Stromal cell of bone marrow (primary cell): ENCODE measurements around the gene CHKA.

Experiments used
- DNase-seq: peaks from one replicate; pipeline ENCODE4 v3.0.0-alpha.2; 2012; ENCODE audit warnings: low read depth

The CHKA gene

GRCh38 chr11:68071281-68072048 is 49.7 kb downstream of the CHKA start:
- no peak for DNase-seq

- no peak for DNase-seq
Measured at GRCh38 chr11:68067991-68068390, 53.2 kb downstream of the CHKA start.

- no peak for DNase-seq
Measured at GRCh38 chr11:68066742-68067141, 54.4 kb downstream of the CHKA start.

GRCh38 chr11:68065841-68066240 is 55.3 kb downstream of the CHKA start:
- DNase-seq: no peak

DNA sequence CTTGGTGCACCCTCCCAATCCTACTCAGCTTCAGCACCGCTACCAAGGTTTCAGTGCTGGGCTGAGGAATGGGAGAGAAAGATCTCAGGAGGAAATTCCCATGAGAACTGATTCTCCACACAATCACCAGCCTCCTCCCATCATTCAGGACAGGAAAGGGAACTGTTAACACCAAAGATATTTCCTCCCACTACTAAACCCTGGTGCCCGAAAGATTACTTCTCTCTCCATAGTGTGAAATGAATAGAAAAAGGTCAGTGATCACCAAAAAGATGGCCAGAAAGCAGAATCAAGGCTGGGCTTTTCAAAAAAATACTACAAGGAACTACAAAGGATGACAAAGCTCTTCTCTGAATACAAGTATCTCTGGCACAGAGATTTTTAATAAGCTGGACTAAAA is 56.3 kb downstream of the CHKA start:
- DNase-seq: no peak

GRCh38 chr11:68061508-68061907 is 59.7 kb downstream of the CHKA start:
- no peak for DNase-seq

- DNase-seq: no peak
Measured at GRCh38 chr11:68057807-68058206, 63.4 kb downstream of the CHKA start.

DNA sequence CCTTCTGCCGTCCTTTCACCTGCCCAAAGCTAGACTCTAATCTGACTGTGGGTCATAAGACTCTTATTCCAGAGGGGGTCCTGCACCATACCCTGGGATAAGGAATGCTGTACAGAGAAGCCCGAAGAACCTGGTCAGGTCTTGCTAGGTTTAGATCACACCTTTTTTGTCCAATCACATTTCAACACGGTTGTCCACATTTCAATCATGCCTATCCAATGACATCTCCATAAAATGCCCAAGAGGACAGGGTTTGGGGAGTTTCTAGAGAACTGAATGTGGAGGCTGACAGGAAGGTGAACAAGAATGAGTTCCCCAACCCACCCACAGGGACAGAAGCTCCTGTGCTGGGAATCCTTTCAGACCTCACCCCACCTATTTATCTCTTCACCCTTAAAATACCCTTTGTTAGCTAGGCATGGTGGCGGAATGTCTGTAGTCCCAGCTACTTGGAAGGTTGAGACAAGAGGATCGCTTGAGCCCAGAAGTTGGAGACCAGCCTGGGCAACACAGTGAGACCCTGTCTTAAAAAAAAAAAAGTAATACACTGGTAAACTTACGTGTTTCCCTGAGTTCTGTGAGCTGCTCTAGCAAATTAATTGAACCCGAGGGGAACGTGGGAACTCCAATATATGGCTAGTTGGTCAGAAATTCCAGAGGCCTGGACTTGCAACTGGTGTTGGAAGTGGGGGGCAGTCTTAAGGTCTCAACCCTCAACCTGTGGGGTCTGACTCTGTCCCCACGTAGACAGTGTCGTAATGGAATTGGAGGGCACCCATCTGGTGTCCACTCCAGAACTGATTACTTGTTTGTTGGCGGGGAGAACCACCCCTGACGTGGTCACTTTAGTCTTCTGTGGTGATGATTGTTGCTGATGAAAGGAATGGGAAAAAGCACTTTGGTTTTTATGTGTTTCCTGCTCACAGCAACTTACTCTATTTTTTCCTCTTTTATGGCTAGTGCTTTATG is 64.6 kb downstream of the CHKA start:
- no peak for DNase-seq

DNA sequence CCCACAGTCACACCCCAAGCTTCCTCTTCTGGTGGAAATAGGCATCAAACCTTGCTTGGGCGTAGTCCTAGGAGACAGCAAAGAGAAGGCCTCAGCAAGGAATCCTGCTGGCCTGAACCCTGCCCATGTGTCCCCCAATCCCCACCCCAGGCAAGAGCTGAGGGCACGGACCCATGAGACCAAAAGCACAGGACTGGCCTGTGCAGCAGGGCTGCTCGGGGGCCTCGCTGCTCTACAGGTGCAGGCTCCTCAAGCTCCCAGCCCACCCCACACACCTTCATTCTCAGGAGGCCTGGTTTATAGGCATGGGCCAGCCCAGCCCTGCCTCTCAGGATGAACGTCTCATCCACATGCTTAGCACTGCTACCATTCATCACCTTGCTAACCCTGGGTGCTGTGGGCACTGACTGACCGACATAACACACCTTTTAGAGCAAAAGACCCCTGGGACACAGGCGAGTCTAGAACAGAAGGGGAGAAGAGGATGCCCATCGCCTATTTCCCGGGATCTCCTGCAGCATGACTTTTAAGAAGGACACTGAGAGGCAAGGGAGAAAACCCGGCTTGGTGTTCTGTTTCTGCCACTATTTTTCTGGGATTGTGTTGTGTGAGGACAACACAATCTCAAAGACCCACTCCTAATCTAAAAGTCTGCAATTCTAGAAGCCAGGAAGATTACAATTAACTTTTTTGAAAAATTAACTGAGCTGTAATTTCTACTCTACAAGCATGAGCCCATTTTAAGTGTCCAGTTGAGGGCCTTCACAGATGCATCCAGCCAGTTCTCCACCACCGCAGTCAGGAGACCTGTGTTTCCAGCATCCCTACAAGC is 67.0 kb downstream of the CHKA start:
- no peak for DNase-seq

DNA sequence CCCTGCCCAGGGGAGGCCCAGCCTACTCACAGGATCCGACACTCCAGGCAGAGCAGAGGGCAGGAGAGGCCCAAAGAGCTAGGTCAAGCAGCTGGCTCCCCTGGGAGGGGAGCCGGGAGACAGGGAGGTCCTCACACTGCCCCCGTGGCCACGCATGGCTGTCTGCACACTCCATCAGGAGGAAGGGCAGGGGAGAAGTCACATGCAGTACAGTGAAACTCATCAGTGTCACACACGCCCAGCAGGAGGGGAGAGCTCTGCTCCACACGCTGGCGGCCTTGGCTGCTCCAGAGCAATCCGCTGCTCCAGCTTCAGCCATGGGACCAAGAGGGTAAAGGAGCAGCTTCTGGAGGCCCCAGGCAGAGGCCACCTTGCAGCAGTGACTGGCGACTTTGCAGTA is 68.1 kb downstream of the CHKA start:
- no peak for DNase-seq

- DNase-seq: no peak
Measured at GRCh38 chr11:68052137-68052873, 68.9 kb downstream of the CHKA start.

DNA sequence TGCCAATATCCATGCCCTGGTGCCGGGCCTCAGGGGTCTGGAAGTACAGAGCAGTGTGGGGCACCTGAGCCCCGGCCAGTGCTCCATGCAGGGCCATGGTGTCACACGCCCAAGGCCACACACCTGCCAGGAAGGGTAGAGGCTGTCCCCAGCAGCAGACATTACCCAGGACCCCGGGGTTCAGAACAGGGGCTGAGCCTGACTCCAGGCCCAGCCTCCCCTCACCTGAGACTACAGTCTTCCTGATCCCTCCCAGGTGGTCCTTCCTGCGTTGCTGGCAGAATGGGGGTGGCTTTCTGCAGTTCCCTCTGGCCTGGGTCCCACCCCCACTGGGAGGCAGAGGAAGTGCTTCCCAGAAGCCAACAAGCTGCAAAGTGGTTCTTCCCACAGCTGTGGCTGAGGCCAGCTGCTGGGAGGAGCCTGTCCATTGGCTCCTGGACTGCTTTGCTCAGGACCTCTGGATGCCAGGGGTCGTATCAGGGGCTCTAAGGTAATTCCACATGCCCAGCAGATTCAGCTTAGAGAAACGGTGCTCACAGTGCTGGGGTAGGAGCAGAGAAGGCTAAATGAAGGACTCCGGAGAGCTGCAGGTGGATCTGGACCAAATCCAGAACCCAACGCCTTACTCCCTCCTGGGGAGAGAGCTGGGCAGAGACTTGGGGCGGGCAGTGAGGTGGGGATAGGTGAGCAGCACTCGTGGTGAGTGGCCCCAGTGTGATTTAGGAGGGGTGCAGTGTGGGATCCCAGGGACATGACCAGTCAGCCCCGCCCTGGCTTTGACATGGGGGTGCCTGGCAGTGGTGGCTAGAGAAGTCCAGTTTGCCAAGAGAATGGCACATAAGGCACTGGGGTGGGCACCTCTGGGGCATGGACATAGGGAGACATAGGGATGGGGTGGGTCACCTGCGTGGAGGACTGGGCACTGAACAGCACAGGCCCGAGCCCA is 69.7 kb downstream of the CHKA start:
- no peak for DNase-seq

DNA sequence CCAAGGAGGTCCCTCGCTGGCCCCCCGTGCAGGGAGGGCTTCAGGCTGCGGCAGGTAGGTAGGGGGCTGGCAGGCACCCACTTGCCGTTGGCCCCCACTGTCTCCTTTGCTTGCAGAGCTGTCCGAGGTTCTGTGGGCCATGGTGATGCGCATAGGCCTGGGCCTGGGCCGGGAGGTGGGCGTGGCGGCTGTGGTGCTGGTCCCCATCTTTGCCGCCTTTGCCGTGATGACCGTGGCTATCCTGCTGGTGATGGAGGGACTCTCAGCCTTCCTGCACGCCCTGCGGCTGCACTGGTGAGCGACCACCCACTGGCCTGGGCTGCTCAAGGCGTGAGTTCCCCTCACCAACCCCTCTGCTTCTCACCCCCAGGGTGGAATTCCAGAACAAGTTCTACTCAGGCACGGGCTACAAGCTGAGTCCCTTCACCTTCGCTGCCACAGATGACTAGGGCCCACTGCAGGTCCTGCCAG is 70.8 kb downstream of the CHKA start:
- DNase-seq: no peak

GRCh38 chr11:68049509-68050370 is 71.4 kb downstream of the CHKA start:
- DNase-seq: no peak

GRCh38 chr11:68048681-68049508 is 72.3 kb downstream of the CHKA start:
- no peak for DNase-seq

DNA sequence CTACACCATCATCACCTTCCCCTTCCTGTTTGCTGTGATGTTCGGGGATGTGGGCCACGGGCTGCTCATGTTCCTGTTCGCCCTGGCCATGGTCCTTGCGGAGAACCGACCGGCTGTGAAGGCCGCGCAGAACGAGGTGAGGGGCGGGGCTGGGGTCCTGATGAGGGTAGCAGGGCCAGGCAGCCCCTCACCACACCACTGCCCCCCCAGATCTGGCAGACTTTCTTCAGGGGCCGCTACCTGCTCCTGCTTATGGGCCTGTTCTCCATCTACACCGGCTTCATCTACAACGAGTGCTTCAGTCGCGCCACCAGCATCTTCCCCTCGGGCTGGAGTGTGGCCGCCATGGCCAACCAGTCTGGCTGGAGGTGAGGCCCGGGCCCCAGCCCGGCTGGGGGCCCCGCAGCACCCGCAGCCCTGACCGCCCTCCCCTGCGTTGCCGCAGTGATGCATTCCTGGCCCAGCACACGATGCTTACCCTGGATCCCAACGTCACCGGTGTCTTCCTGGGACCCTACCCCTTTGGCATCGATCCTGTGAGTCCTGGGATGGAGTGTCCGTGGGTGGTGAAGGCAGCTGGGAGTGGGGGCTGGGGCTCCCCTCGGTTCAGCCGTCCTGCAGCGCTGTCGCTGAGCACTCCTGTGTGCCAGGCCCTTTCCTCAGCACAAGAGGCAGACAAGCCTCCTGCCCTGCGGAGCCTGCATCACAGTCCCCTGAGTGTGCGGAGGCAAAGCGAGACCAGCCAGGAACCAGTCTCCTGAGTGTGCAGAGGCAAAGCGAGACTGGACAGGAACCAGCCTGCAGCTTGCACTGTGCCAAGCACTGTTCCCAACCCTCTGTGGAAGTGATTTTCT is 73.5 kb downstream of the CHKA start:
- no peak for DNase-seq

- no peak for DNase-seq
Measured at GRCh38 chr11:68044898-68045351, 76.3 kb downstream of the CHKA start.
